Karpas-422 (cell line): Measurements from ENCODE around the gene LTA. TPM values are rescaled to one million over a fixed set of nuclear protein-coding genes. Genes with fewer than 3 reads are reported as not detected.
A peak's percentile ranks its signal among the peaks of the same experiment; 100 is the strongest.

Source experiments
- DNase-seq: peaks from one replicate; pipeline ENCODE4 v3.0.0-alpha.2; 2015
- H2AFZ ChIP-seq: fragments of 200-600 bp; sonication (generic); 2 replicates; pipeline ENCODE4 v1.6.1; 2014; ENCODE audit warnings: antibody characterized with exemption, low read length, mixed read lengths
- H3K27ac ChIP-seq: fragments of 200-600 bp; sonication (generic); 2 replicates; pipeline ENCODE4 v1.5.1; 2014; ENCODE audit warnings: mild to moderate bottlenecking, low read length, moderate library complexity
- H3K27me3 ChIP-seq: fragments of 200-600 bp; sonication (generic); 2 replicates; pipeline ENCODE4 v1.6.1; 2014; ENCODE audit warnings: low read length, mixed read lengths
- H3K36me3 ChIP-seq: fragments of 200-600 bp; sonication (generic); 2 replicates; pipeline ENCODE4 v1.6.1; 2014; ENCODE audit warnings: low read length, mixed read lengths; ENCODE audit not compliant: insufficient read depth
- H3K4me1 ChIP-seq: fragments of 200-600 bp; sonication (generic); 2 replicates; pipeline ENCODE4 v1.6.1; 2014; ENCODE audit warnings: mild to moderate bottlenecking, low read length, mixed read lengths
- H3K4me2 ChIP-seq: fragments of 200-600 bp; sonication (generic); 2 replicates; pipeline ENCODE4 v1.6.1; 2014; ENCODE audit warnings: low read length, low read depth, mild to moderate bottlenecking; ENCODE audit not compliant: poor library complexity, severe bottlenecking
- H3K4me3 ChIP-seq: fragments of 200-600 bp; sonication (generic); 2 replicates; pipeline ENCODE4 v1.5.1; 2014; ENCODE audit warnings: mild to moderate bottlenecking, antibody characterized with exemption, low read length, mixed read lengths
- H3K79me2 ChIP-seq: fragments of 200-600 bp; sonication (generic); 2 replicates; pipeline ENCODE4 v1.6.1; 2014; ENCODE audit warnings: mild to moderate bottlenecking, low read length, mixed read lengths
- H3K9ac ChIP-seq: fragments of 200-600 bp; sonication (generic); 2 replicates; pipeline ENCODE4 v1.6.0; 2014; ENCODE audit warnings: low read length
- H3K9me2 ChIP-seq: fragments of 200-600 bp; sonication (generic), shearing (Covaris generic); replicated peaks from 2 replicates; pipeline ENCODE4 v1.6.0; 2014; ENCODE audit warnings: mild to moderate bottlenecking, low read length, moderate library complexity; ENCODE audit not compliant: insufficient read depth
- H3K9me3 ChIP-seq: fragments of 300-700, 200-600 bp; sonication (generic); 2 replicates; pipeline ENCODE4 v1.6.1; 2014; ENCODE audit warnings: low read length, mixed read lengths
- H4K20me1 ChIP-seq: fragments of 200-600 bp; sonication (generic); 2 replicates; pipeline ENCODE4 v1.6.1; 2014; ENCODE audit warnings: mild to moderate bottlenecking, antibody characterized with exemption, low read length, low read depth; ENCODE audit not compliant: insufficient read depth
- total RNA-seq: library from RNA; depleted of rRNA; stranded (reverse); fragments of >200 nt; shearing (Covaris generic); gene quantifications from 2 replicates; pipeline ENCODE4 v1.2.3, GENCODE V29; 2014; ENCODE audit warnings: low replicate concordance

LTA gene
- total RNA-seq, 1 experiment from 2014 or later, result 128 TPM

DNA sequence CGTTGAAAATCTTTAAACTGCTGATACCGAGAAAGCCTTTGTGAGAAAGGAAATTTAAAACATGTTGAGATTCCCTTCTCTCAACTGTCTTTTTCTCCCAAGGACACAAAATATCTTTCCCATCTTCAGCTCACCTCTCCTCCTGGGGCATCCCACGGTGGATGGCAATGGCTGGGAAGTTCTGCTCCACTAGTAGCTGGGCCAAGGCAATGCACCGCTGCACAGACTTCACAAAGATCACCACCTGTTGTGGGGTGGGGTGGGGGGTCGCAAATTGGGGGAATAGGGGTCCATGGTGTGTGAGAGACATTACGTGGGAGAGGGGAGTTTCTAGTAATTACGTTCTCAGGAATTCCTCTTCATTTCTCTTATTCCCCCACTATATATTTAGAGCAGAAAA, 40.9 kb upstream of the LTA start:
- H3K9ac ChIP-seq, result no peak overlapping the region
- H3K9me3 ChIP-seq, result no peaks in the 10 kb centered on the region
- DNase-seq, result no peak
- peaks cover 3% of the 10 kb centered on the region; the same call in 1 of the 2 replicates for H3K79me2 ChIP-seq
- no peaks in the 10 kb centered on the region for H3K9me2 ChIP-seq
- H3K4me2 ChIP-seq, result no peak overlapping the region
- H2AFZ ChIP-seq, result no peak overlapping the region
- H3K36me3 ChIP-seq, result peaks cover 61% of the 10 kb centered on the region
- peaks cover 30% of the 10 kb centered on the region for H4K20me1 ChIP-seq
- H3K4me1 ChIP-seq, result no peaks in the 10 kb centered on the region; the same call in 1 of the 2 replicates
- H3K4me3 ChIP-seq, result no peak overlapping the region
- H3K27ac ChIP-seq, result no peak overlapping the region
- H3K27me3 ChIP-seq, result no peaks in the 10 kb centered on the region

DNA sequence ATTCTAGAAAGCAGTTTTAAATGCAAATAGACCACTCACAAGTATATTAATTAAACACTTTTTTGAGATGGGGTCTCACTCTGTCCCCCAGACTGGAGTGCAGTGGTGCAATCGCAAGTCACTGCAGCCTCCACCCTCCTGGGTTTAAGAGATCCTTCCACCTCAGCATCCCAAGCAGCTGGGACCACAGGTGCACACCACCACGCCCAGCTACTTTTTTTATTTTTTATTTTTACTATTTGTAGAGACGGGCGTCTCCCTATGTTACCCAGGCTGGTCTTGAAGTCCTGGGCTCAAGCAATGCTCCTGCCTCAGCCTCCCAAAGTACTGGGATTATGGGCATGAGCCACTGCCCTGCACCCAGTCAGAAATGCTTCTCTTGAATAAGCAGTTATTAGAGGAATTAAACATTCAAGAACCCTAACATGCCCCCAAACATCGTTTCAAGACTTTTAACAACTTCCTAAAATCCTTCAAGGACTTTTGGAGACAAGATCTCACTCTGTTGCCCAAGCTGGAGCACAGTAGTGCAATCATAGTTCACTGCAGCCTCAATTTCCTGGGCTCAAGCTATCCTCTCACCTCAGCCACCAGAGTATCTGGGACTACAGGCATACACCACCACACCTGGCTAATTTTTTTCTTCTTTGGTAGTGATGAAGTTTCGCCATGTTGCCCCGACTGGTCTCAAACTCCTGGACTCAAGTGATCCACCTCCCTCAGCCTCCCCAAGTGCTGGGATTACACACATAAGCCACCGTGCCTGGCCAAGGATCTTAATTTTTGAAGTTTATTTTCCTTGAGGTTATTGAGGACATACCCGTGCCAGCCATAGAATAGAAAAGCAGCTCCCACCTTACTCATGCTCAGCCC, 40.1 kb upstream of the LTA start:
- H2AFZ ChIP-seq, result no peak overlapping the region
- H3K79me2 ChIP-seq, result peaks cover 7% of the 10 kb centered on the region; the same call in 1 of the 2 replicates
- no peak overlapping the region for H3K9ac ChIP-seq
- no peaks in the 10 kb centered on the region for H3K9me2 ChIP-seq
- H3K9me3 ChIP-seq, result no peaks in the 10 kb centered on the region
- H3K4me3 ChIP-seq, result no peak overlapping the region
- H4K20me1 ChIP-seq, result peaks cover 37% of the 10 kb centered on the region
- peaks cover 68% of the 10 kb centered on the region for H3K36me3 ChIP-seq
- no peak overlapping the region for H3K27ac ChIP-seq
- no peaks in the 10 kb centered on the region; the same call in 1 of the 2 replicates for H3K4me1 ChIP-seq
- peak; percentile 40 for DNase-seq
- no peaks in the 10 kb centered on the region for H3K27me3 ChIP-seq
- H3K4me2 ChIP-seq, result no peak overlapping the region

DNA sequence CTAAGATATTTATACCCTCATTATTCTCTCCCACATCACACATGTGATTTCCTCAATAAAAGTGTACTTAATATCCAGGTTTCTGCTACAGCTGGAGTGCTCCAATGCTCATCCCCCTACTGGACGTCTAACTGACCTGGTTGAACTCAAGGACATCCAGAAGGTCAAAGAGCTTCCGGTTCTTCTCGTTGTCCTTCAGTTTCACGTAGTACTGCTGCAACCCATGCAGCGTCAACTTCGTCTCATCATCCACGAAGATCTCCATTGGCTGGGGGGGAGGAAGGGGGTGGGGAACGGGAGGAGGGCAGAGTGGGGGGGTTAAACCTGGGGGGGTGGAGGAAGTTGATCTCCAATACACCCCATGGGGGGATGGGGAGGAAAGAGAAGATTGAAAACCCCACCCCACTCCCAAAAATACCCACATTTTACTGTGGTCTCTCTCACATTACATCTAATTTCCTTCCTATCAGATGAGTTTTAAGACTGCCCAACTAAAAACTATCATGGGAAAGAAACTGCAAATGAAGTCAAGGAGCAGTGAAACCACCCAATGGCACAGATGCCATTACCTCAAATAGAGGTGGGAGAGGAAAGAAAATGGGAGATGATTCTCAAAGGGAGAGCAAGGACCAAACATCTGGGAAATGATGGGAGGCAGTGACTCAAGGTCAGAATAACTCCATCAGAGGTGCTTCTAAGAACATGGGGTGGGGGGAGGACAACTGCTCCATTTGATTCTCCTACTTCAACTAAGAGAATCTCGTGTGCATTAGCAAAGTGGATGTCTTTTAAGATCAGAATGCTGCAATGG, 39.2 kb upstream of the LTA start:
- H3K9ac ChIP-seq, result no peak overlapping the region
- peaks cover 40% of the 10 kb centered on the region for H4K20me1 ChIP-seq
- no peak overlapping the region for H3K4me3 ChIP-seq
- H3K9me2 ChIP-seq, result no peaks in the 10 kb centered on the region
- peaks cover 7% of the 10 kb centered on the region; the same call in 1 of the 2 replicates for H3K79me2 ChIP-seq
- H3K9me3 ChIP-seq, result no peaks in the 10 kb centered on the region
- DNase-seq, result no peak
- H3K27me3 ChIP-seq, result no peaks in the 10 kb centered on the region
- no peaks in the 10 kb centered on the region; the same call in 1 of the 2 replicates for H3K4me1 ChIP-seq
- no peak overlapping the region for H2AFZ ChIP-seq
- no peak overlapping the region for H3K27ac ChIP-seq
- H3K36me3 ChIP-seq, result peaks cover 73% of the 10 kb centered on the region
- H3K4me2 ChIP-seq, result no peak overlapping the region

DNA sequence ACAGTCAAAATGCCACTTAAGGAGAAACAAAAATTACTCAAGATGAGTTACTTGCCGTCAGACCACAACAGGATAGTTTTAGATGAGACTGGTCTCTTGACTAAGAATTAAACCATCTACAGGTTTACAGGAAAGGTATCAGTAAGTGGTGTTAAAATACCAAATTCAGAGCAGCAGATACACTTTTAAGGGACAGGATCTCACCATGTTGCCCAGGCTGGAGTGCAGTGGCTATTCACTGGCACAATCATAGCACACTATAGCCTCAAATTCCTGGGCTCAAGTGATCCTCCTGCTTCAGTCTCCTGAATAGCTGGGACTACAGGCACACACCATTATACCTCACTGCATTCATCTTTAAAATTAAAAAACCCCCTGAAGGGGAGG, 38.6 kb upstream of the LTA start:
- Histone ChIP-seq H3K4me1 (peaks cover under 1% of the 10 kb centered on the region; the same call in 1 of the 2 replicates), H3K9me2 (no peaks in the 10 kb centered on the region), H2AFZ (no peak overlapping the region), H3K4me2 (no peak overlapping the region), H3K4me3 (no peak overlapping the region), H3K27me3 (no peaks in the 10 kb centered on the region), H3K9me3 (no peaks in the 10 kb centered on the region), H3K9ac (no peak overlapping the region), H3K27ac (no peak overlapping the region), H3K79me2 (peaks cover 12% of the 10 kb centered on the region), H3K36me3 (peaks cover 77% of the 10 kb centered on the region), H4K20me1 (peaks cover 45% of the 10 kb centered on the region)
- DNase-seq, result no peak

DNA sequence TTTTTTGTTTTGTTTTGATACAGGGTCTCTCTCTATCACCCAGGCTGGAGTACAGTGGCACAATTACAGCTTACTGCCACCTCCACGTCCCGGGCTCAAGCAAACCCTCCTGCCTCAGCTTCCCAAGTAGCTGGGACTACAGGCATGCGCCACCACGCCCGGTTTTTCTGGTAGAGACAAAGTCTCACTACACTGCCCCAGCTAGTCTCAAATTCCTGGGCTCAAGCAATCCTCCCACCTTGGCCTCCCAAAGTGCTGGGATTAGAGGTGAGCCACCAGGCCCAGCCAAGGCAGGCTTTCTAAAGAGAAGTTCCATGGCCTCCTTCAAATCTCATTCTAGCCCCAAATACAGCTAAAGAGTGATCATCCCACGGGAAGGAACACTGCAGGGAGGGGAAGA, 38.1 kb upstream of the LTA start:
- Histone ChIP-seq H3K27ac (no peak overlapping the region), H3K4me1 (peaks cover 6% of the 10 kb centered on the region), H3K79me2 (peaks cover 17% of the 10 kb centered on the region), H3K9ac (no peak overlapping the region), H3K9me2 (no peaks in the 10 kb centered on the region), H3K4me3 (no peak overlapping the region), H2AFZ (no peak overlapping the region), H4K20me1 (peaks cover 51% of the 10 kb centered on the region), H3K27me3 (no peaks in the 10 kb centered on the region), H3K36me3 (peaks cover 82% of the 10 kb centered on the region), H3K4me2 (no peak overlapping the region), H3K9me3 (no peaks in the 10 kb centered on the region)
- DNase-seq, result no peak

DNA sequence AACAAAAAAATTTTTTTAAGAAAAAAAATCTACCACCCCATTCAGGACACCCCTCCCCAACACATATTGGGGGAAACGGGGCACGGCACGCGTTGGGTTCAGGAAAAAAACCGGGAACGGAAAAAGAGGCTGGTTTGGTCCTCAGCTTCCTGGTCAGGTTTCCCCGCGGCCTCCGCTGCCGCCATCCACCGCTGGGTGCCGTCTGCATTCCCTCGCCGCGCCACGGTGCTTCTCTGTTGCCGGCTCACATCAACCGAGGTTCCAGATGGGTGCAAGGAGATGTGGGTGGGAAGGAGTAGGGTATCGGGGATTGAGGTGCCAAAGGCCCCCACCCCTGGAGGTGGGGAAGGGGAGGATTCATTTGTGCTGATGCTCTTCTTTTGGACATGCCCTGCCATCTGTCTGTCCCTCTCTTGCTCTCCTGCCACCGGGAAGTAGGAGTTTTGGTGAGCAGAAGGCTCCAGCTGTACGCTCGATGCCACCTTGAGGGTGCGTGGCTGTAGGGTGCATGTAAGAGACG, 37.5 kb upstream of the LTA start:
- no peak overlapping the region for H2AFZ ChIP-seq
- H3K36me3 ChIP-seq, result peaks cover 88% of the 10 kb centered on the region
- no peak overlapping the region for H3K27ac ChIP-seq
- peaks cover 11% of the 10 kb centered on the region for H3K4me1 ChIP-seq
- no peak overlapping the region for H3K9ac ChIP-seq
- peaks cover 23% of the 10 kb centered on the region for H3K79me2 ChIP-seq
- no peaks in the 10 kb centered on the region for H3K9me3 ChIP-seq
- no peaks in the 10 kb centered on the region for H3K9me2 ChIP-seq
- DNase-seq, result no peak
- H3K4me3 ChIP-seq, result no peak overlapping the region
- H3K27me3 ChIP-seq, result no peaks in the 10 kb centered on the region
- H3K4me2 ChIP-seq, result no peak overlapping the region
- peaks cover 57% of the 10 kb centered on the region for H4K20me1 ChIP-seq

DNA sequence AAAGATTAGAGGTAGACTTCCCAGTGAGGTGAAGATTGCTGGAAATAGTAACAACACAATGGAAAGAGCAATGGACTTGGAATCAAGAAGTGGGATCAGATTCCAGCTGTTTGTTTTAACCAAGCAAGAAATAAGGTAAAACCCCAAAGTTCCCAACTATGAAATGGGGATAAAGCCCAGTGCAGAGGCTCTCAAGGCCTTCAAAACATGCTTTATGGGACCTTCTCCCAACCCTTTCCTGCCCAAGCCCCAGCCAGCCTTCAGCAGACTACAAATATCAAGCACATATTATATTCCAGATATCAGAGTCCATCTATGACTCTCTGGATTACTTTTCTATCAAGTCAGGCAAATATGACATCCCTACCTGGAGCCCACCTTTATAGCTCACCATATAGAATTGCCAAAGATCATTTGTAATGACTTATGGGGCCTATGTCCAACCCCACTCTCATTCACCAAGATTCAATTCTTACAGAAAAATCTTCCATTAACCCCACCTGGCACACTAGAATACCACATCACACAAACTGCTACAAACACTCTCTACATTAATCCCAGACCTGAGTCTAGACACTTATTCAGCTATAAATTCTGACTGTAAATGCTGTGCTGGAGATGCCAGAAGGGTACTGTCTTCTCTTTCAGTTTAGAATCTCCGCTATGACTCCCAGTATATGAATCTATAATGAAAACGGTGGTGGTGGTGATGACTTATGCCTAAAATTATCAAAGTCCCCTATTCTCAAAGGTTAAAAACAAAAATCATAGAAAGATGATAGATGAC, 36.4 kb upstream of the LTA start:
- H3K36me3 ChIP-seq, result peaks cover 89% of the 10 kb centered on the region
- no peak overlapping the region for H3K4me2 ChIP-seq

More for the DNA sequence above, 36.4 kb upstream of the LTA start:
- H3K27ac ChIP-seq, result no peak overlapping the region
- no peak overlapping the region for H2AFZ ChIP-seq
- no peak overlapping the region for H3K4me3 ChIP-seq
- no peaks in the 10 kb centered on the region for H3K9me2 ChIP-seq
- no peaks in the 10 kb centered on the region for H3K9me3 ChIP-seq
- H3K4me1 ChIP-seq, result peaks cover 23% of the 10 kb centered on the region
- DNase-seq, result no peak
- peaks cover 34% of the 10 kb centered on the region for H3K79me2 ChIP-seq
- no peaks in the 10 kb centered on the region for H3K27me3 ChIP-seq
- peaks cover 65% of the 10 kb centered on the region for H4K20me1 ChIP-seq
- no peak overlapping the region for H3K9ac ChIP-seq
